K562 (cell line): Measurements from ENCODE around the gene COX7A1.

Experiments
- FOS ChIP-seq: IDR thresholded peaks from 3 replicates; pipeline ENCODE4 v1.6.1; 2011; ENCODE audit not compliant: insufficient read length; ENCODE audit errors: extremely low read depth
- HMGN3 ChIP-seq: IDR thresholded peaks from 2 replicates; pipeline ENCODE4 v1.6.1; 2011; ENCODE audit warnings: borderline replicate concordance, low read depth, mild to moderate bottlenecking, mixed read lengths, low read length; ENCODE audit not compliant: insufficient read length; ENCODE audit errors: extremely low read depth
- PREB ChIP-seq: sonication (generic); formaldehyde crosslinking; IDR thresholded peaks from 2 replicates; pipeline ENCODE4 v1.8.1; 2023; ENCODE audit warnings: mild to moderate bottlenecking, missing genetic modification reagents
- STAT5B ChIP-seq: fragments of 250-450 bp; sonication (Bioruptor Pico); IDR thresholded peaks from 2 replicates; pipeline ENCODE4 v1.8.0; 2021; ENCODE audit warnings: mild to moderate bottlenecking, inconsistent platforms
- U2AF1 ChIP-seq: fragments of 200-400 bp; formaldehyde crosslinking; optimal IDR thresholded peaks from 2 replicates; pipeline ENCODE3; 2017; ENCODE audit warnings: mild to moderate bottlenecking, low read depth, low read length, moderate library complexity

GRCh38 chr19:36142046-36142445 lies 10.2 kb downstream of the COX7A1 start:
- no peak for TF ChIP-seq FOS
- TF ChIP-seq HMGN3: no peak
- no peak for TF ChIP-seq U2AF1
- no peak for TF ChIP-seq PREB (CRISPR knock-in tag)
- no peak for TF ChIP-seq STAT5B (CRISPR knock-in tag)
